GM12878 (cell line): ENCODE measurements around the gene MX1. TPM values are rescaled to one million over a fixed set of nuclear protein-coding genes. Genes with fewer than 3 reads are reported as not detected.

Experiments
- ATAC-seq: fragments of 200-7000 bp; cut with Tn5 transposase; 3 replicates; pipeline ENCODE4 v1.9.1; 2020; ENCODE audit warnings: mild to moderate bottlenecking, moderate library complexity
- BruUV-seq: library from RNA; stranded (reverse); fragments of 400-500 nt; replicated peaks from 2 replicates; lab custom pipeline; 2021; lab: Mats Ljungman, UMichigan
- CTCF ChIA-PET: fragments of 300-600 bp; sonication (Branson Sonifier 250); formaldehyde crosslinking; extraction: SDS; loops from one replicate; lab custom pipeline; 2021; ENCODE audit warnings: inconsistent platforms; lab: Yijun Ruan, JAX
- POLR2A ChIA-PET: fragments of 350-600 bp; formaldehyde crosslinking; extraction: SDS; loops from one replicate; lab custom pipeline; 2021; ENCODE audit warnings: inconsistent platforms; lab: Charles Lee
- RAD21 ChIA-PET: fragments of 300-600 bp; sonication (Branson Sonifier 250); formaldehyde crosslinking; loops from one replicate; lab custom pipeline; 2023; ENCODE audit warnings: antibody characterized with exemption; ENCODE audit not compliant: unreplicated experiment; lab: Charles Lee
- SMC1A ChIA-PET: fragments of 300-600 bp; sonication (Branson Sonifier 250); formaldehyde crosslinking; loops from one replicate; lab custom pipeline; 2023; ENCODE audit not compliant: unreplicated experiment, uncharacterized antibody; lab: Charles Lee
- DNase-seq: peaks from one replicate; pipeline ENCODE4 v3.0.0-alpha.2; 2011; ENCODE audit warnings: low read depth, low spot score
- FAIRE-seq: peaks from 3 replicates; lab custom pipeline; 2011; peaks lifted over from hg19 to GRCh38; lab: Jason Lieb, UNC
- H2AFZ ChIP-seq: 2 replicates; pipeline ENCODE4 v1.6.0; 2011; ENCODE audit warnings: low read depth, low read length, control low read depth; ENCODE audit not compliant: control insufficient read depth
- H3K27ac ChIP-seq: 2 replicates; pipeline ENCODE4 v1.5.1; 2011; ENCODE audit warnings: control low read depth; ENCODE audit not compliant: control insufficient read depth, insufficient read depth
- H3K27me3 ChIP-seq, 2 experiments: replicated peaks in 1 of 2; 2 replicates each; pipeline versions ENCODE4 v1.6.0 to v1.6.1; 2011; ENCODE audit warnings: low read length in 1 of 2; ENCODE audit not compliant: control insufficient read depth in 2 of 2, insufficient read depth in 2 of 2
- H3K36me3 ChIP-seq, 2 experiments: 2 replicates each; pipeline ENCODE4 v1.5.1; 2011; ENCODE audit warnings: low read length in 1 of 2; ENCODE audit not compliant: control insufficient read depth in 2 of 2, insufficient read depth in 2 of 2
- H3K4me1 ChIP-seq: 2 replicates; pipeline ENCODE4 v1.6.1; 2011; ENCODE audit warnings: mild to moderate bottlenecking, low read length, moderate library complexity, mixed read lengths; ENCODE audit not compliant: control insufficient read depth, insufficient read depth
- H3K4me2 ChIP-seq: 2 replicates; pipeline ENCODE4 v1.6.0; 2011; ENCODE audit warnings: control low read depth; ENCODE audit not compliant: control insufficient read depth, insufficient read depth
- H3K4me3 ChIP-seq: fragments of 200-600 bp; sonication (generic); 2 replicates; pipeline ENCODE4 v1.5.1; 2016
- H3K79me2 ChIP-seq: 2 replicates; pipeline ENCODE4 v1.6.0; 2011; ENCODE audit warnings: low read length; ENCODE audit not compliant: control insufficient read depth, insufficient read depth
- H3K9ac ChIP-seq: 2 replicates; pipeline ENCODE4 v1.8.0; 2011; ENCODE audit warnings: low read length, control low read depth, mixed read lengths; ENCODE audit not compliant: control insufficient read depth, insufficient read depth
- H3K9me3 ChIP-seq: replicated peaks from 3 replicates; pipeline ENCODE4 v1.5.1; 2011; ENCODE audit warnings: mild to moderate bottlenecking, low read length; ENCODE audit not compliant: control insufficient read depth, insufficient read depth
- H4K20me1 ChIP-seq: 2 replicates; pipeline ENCODE4 v1.6.0; 2011; ENCODE audit not compliant: control insufficient read depth, insufficient read depth
- BHLHE40 ChIP-seq, 2 experiments: fragments of 450-650 bp in 1 of 2; IDR thresholded peaks; 2 replicates each; pipeline ENCODE4 v1.6.1; 2011 to 2017; ENCODE audit warnings: low read depth in 2 of 2, borderline replicate concordance in 1 of 2, improper control_type of control experiment in 1 of 2, low read length in 1 of 2, mild to moderate bottlenecking in 1 of 2
- MYB ChIP-seq: fragments of 150-350 bp; IDR thresholded peaks from 2 replicates; pipeline ENCODE4 v1.6.1; 2014; ENCODE audit warnings: mild to moderate bottlenecking, low read depth, low read length, borderline replicate concordance
- POLR2A ChIP-seq: IDR thresholded peaks from 2 replicates; pipeline ENCODE4 v1.6.1; 2011; ENCODE audit warnings: low read depth, mild to moderate bottlenecking, low read length
- RELA ChIP-seq: fragments of 450-650 bp; IDR thresholded peaks from 2 replicates; pipeline ENCODE4 v1.8.0; 2014; ENCODE audit warnings: borderline replicate concordance; ENCODE audit not compliant: partially characterized antibody
- SMAD5 ChIP-seq: IDR thresholded peaks from 2 replicates; pipeline ENCODE4 v1.6.1; 2016; ENCODE audit warnings: antibody characterized with exemption, low read depth
- STAT3 ChIP-seq: IDR thresholded peaks from 2 replicates; pipeline ENCODE4 v1.6.1; 2011; ENCODE audit warnings: low read depth, low read length, improper control_type of control experiment
- WRNIP1 ChIP-seq: IDR thresholded peaks from 2 replicates; pipeline ENCODE4 v1.6.1; 2011; ENCODE audit warnings: low read depth, low read length, improper control_type of control experiment, borderline replicate concordance
- WGBS: methylation state at CpG from one replicate; pipeline ENCODE4 v1.1.6; 2016; ENCODE audit warnings: low lambda C conversion rate; ENCODE audit not compliant: insufficient replicate concordance, insufficient coverage; ENCODE audit errors: missing lambda C conversion rate; 5-methylcytosine and 5-hydroxymethylcytosine counted together
- in situ Hi-C: fragments of 300-500 bp; cut with MboI; formaldehyde crosslinking; loops from 9 replicates; pipeline ENCODE4 v1.14.3; 2018; ENCODE audit warnings: mixed read lengths
- intact Hi-C: fragments of 100-400 bp; cut with micrococcal nuclease; formaldehyde crosslinking; loops from one replicate; pipeline ENCODE4 v1.14.2; 2022; ENCODE audit not compliant: unreplicated experiment
- polyA plus RNA-seq, 11 experiments: library from polyadenylated mRNA; depleted of rRNA in 4 of 11; unstranded in 6 of 11; stranded (reverse) in 5 of 11; fragments of >200 nt; fragmentation: Nextera tagmentation in 4 of 11; fragmentation: Illumina TruSeq in 1 of 11; extraction: Ambion mirVana in 4 of 11; extraction: Trizol in 1 of 11; gene quantifications; 1 replicate in 1 of 11; 2 replicates in 10 of 11; pipeline versions ENCODE4 v1.2.1 to v1.2.3, GENCODE V29; 2011 to 2016; ENCODE audit warnings: inconsistent platforms in 2 of 11, missing spikeins in 2 of 11, low read depth in 1 of 11
- total RNA-seq, 4 experiments: library from RNA; depleted of rRNA in 3 of 4; stranded (reverse); fragments of >200 nt in 3 of 4; fragmentation: Illumina TruSeq in 1 of 4; extraction: Trizol in 1 of 4; gene quantifications; 2 replicates each; pipeline versions ENCODE4 v1.2.1 to v1.2.3, GENCODE V29; 2013 to 2021
- TF ChIP-seq, protein P1 (sequence below): fragments of 450-650 bp; IDR thresholded peaks from 2 replicates; pipeline ENCODE4 v1.6.1; 2018; ENCODE audit warnings: mild to moderate bottlenecking, low read depth, moderate library complexity; ENCODE audit not compliant: partially characterized antibody

The MX1 gene
- total and polyA plus RNA-seq, 10 of the 15 experiments (the other 5 are each of a cell fraction or from before 2014, with no cell fraction given): 75.9 to 385 (median 302) TPM

DNA sequence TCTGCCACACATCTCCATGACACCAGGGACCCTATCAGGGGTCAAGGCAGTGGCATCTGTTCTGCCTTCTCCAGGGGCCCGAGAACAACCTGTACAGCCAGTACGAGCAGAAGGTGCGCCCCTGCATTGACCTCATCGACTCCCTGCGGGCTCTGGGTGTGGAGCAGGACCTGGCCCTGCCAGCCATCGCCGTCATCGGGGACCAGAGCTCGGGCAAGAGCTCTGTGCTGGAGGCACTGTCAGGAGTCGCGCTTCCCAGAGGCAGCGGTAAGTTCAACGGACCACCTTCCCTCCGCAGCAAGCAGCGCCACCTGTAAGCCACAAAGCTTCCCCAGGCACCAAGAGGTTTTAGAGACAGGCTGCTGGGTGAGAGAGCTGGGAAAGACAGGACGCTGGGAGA lies 48.3 kb upstream of the MX1 start:
- CTCF ChIA-PET: interaction anchor here (1.2 kb wide), 1 partner anchor 95 kb away, joined by 6 read pairs; no protein-coding TSS in a partner anchor
- H3K9ac ChIP-seq: no peak overlapping the region
- no peak overlapping the region for H2AFZ ChIP-seq
- no peak overlapping the region for H3K27ac ChIP-seq
- H3K4me1 ChIP-seq: no peaks in the 10 kb centered on the region; the same call in 1 of the 2 replicates
- H4K20me1 ChIP-seq: no peaks in the 10 kb centered on the region; the same call in 1 of the 2 replicates
- FAIRE-seq: no peak
- SMC1A ChIA-PET: no interaction called here
- TF ChIP-seq POLR2A (peak; percentile 58), WRNIP1 (no peak), RELA (no peak), STAT3 (no peak), SMAD5 (no peak)
- TF ChIP-seq, all 136 proteins: peak for 1
- Histone ChIP-seq H3K9me3 (no peaks in the 10 kb centered on the region), H3K4me3 (no peak overlapping the region), H3K79me2 (peaks cover 15% of the 10 kb centered on the region), H3K4me2 (no peak overlapping the region), H3K36me3 (peaks cover 9 to 14% of the 10 kb centered on the region in 2 experiments; a peak in 3 of 4 replicates), H3K27me3 (no peaks in the 10 kb centered on the region)
- intact Hi-C loops (no loop called here), in situ Hi-C loops (no loop called here)
- DNase-seq (no peak), ATAC-seq (no peak)
- ChIA-PET RAD21 (interaction anchor here (2.0 kb wide), 1 partner anchor 94 kb away, joined by 8 read pairs; no protein-coding TSS in a partner anchor), POLR2A (no interaction called here)
- no TSS peak for BruUV-seq
- WGBS: 97% methylated on average over 16 of the region's 16 CpGs

DNA sequence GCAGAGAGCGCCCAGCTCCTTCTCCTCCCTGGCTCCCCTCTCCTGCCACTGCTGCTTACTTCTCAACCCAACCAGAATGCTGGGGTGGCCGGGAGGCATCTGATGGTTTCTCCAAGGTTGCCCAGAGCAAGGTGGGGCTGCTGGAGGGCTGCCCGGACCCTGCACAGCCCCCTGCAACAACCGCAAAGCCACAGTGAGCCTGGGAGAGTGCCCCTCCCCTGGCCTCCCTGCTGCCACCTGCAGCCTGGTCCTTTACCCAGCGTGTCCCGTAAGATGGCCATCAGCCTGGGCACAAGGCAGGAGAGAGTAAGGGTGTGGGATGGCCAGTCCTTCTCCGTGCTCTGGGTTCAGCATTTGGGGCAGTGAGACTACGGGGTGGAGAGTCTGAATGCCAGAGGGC lies 47.2 kb upstream of the MX1 start:
- no peak overlapping the region for H3K4me3 ChIP-seq
- H3K9ac ChIP-seq: no peak overlapping the region
- H3K27me3 ChIP-seq: no peaks in the 10 kb centered on the region
- TF ChIP-seq MYB (no peak), BHLHE40 (IDR thresholded peaks at IDR 0.05; ENCODE audit: borderline replicate concordance in 1 of 2, low read depth in 2 of 2, low read length in 1 of 2) (no peak)
- TF ChIP-seq, protein P1, sequence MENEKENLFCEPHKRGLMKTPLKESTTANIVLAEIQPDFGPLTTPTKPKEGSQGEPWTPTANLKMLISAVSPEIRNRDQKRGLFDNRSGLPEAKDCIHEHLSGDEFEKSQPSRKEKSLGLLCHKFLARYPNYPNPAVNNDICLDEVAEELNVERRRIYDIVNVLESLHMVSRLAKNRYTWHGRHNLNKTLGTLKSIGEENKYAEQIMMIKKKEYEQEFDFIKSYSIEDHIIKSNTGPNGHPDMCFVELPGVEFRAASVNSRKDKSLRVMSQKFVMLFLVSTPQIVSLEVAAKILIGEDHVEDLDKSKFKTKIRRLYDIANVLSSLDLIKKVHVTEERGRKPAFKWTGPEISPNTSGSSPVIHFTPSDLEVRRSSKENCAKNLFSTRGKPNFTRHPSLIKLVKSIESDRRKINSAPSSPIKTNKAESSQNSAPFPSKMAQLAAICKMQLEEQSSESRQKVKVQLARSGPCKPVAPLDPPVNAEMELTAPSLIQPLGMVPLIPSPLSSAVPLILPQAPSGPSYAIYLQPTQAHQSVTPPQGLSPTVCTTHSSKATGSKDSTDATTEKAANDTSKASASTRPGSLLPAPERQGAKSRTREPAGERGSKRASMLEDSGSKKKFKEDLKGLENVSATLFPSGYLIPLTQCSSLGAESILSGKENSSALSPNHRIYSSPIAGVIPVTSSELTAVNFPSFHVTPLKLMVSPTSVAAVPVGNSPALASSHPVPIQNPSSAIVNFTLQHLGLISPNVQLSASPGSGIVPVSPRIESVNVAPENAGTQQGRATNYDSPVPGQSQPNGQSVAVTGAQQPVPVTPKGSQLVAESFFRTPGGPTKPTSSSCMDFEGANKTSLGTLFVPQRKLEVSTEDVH: no peak
- H3K4me1 ChIP-seq: no peaks in the 10 kb centered on the region; the same call in 1 of the 2 replicates
- no peak overlapping the region for H3K4me2 ChIP-seq
- in situ Hi-C loops (no loop called here), intact Hi-C loops (no loop called here)
- FAIRE-seq (no peak), DNase-seq (no peak), ATAC-seq (no peak; the same call in 2 of the 3 replicates)
- RAD21 ChIA-PET: interaction anchor here (2.0 kb wide), 1 partner anchor 96 kb away, joined by 8 read pairs; no protein-coding TSS in a partner anchor
- peaks cover 11 to 18% of the 10 kb centered on the region in 2 experiments; a peak in 3 of 4 replicates for H3K36me3 ChIP-seq
- no peak overlapping the region for H3K27ac ChIP-seq
- WGBS: 69% methylated on average over 8 of the region's 8 CpGs
- CTCF ChIA-PET: interaction anchor here (0.7 to 1.2 kb wide), 3 partner anchors 9 to 96 kb away, joined by 3 to 6 read pairs (median 3); no protein-coding TSS in a partner anchor
- no TSS peak for BruUV-seq
- H2AFZ ChIP-seq: no peak overlapping the region
- H4K20me1 ChIP-seq: no peaks in the 10 kb centered on the region; the same call in 1 of the 2 replicates
- H3K9me3 ChIP-seq: no peaks in the 10 kb centered on the region
- POLR2A ChIA-PET: no interaction called here
- peaks cover 6% of the 10 kb centered on the region for H3K79me2 ChIP-seq
- SMC1A ChIA-PET: interaction anchor here (1.0 kb wide), 1 partner anchor 96 kb away, joined by 4 read pairs; no protein-coding TSS in a partner anchor
